HepG2 (cell line): ENCODE measurements around the gene METTL1.

Source experiments
- BRF2 ChIP-seq: sonication (generic); formaldehyde crosslinking; IDR thresholded peaks from 2 replicates; pipeline ENCODE4 v1.8.1; 2022; ENCODE audit warnings: mild to moderate bottlenecking, missing genetic modification reagents
- KLF6 ChIP-seq: IDR thresholded peaks from 2 replicates; pipeline ENCODE4 v1.8.0; 2016; ENCODE audit warnings: missing biosample characterization, missing genetic modification reagents
- ZNF510 ChIP-seq: sonication (generic); formaldehyde crosslinking; IDR thresholded peaks from 2 replicates; pipeline ENCODE4 v1.4.0; 2020; ENCODE audit warnings: low read depth, mild to moderate bottlenecking, missing genetic modification reagents
- ZNF580 ChIP-seq: IDR thresholded peaks from 2 replicates; pipeline ENCODE4 v1.6.1; 2016; ENCODE audit warnings: low read depth, borderline replicate concordance

GRCh38 chr12:57750561-57751431 is 21.1 kb downstream of the METTL1 start:
- TF ChIP-seq ZNF510 (CRISPR knock-in tag) (no peak), ZNF580 (CRISPR knock-in tag) (no peak), KLF6 (CRISPR knock-in tag) (no peak), BRF2 (CRISPR knock-in tag) (no peak)
